HG03159 (cell line): ENCODE measurements around the gene PDIA2.
"Not testable (repeated sequence)": the region's sequence is repeated elsewhere in the genome, so short reads cannot be mapped to it uniquely, and the experiment has no call there.

Experiments
- ATAC-seq: cut with Tn5 transposase; IDR thresholded peaks from one replicate; pipeline ENCODE4 v1.9.1; 2021; ENCODE audit warnings: mild to moderate bottlenecking, moderate library complexity; ENCODE audit not compliant: unreplicated experiment

Gene PDIA2

DNA sequence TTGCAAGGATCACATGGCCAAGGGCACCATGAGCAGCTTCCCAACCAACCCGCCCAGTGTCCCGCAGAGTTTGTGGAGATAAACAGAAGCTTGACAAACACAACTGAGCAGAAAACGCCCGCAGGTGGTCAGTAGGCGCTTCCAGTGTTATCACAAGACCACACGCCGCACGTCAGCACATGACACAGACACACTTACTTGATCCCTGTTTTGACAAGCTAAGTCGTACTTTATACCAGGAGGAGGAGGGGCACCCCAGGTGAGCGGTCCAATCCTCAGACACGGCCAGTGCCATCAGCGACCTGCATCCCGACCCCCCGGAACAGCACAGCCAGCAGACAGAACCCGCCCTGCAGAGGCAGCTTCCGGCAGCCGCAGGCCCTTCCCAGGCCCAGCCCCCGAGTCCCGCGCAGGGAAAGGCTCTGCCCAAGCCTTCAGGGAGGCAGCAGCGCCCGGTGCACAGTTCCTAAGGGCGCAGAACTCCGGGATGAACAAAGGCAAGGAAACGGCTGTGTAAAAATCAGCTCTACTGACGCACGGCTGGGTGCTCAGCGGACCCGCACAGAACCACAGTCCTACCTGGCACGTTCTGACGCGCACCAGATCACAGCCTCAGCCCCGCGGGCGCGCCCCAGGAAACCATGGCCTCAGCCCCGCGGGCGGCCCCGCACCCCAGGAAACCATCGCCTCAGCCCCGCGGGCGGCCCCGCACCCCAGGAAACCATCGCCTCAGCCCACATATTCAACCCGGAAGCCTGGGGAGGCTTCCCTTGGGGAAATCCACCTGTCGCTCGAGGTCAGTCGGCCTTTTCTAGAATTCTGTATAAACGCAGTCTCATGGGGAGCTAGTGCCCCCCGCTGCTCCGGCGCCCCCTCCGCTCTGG, 41.7 kb downstream of the PDIA2 start:
- ATAC-seq: no peak

DNA sequence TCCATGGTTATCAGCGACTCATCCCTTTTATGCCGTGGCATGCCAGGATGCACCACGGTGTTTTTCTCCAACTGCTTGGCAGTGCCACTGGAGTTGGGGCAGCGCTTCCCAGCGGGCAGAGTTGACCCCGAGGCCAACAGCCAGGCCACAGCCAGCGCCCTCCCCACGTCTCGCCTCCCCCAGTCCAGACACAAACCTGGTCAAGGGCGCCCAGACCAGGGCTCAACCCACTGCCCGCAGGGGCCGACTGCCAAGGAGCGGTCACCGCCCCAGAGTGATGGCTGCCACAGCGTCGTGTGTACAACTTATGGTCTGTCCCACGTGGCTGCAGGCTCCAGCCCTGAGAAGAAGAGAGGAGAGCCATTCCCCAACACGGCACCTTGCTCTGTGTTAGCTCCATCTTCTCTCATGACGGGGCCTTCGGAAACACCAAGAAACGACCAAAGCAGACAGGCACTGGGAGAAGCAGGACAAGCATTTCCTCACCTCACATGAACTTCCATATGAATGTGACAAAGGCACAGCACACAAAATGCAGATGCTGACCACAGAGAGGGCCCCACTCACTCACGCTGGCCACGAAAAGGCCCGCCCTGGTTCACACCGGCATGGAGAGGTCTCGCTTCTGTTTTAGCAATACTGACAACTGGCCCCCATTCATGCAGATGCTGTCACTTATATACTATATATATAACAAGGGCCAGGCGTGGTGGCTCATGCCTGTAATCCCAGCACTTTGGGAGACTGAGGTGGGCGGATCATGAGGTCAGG, 42.6 kb downstream of the PDIA2 start:
- ATAC-seq: no peak

DNA sequence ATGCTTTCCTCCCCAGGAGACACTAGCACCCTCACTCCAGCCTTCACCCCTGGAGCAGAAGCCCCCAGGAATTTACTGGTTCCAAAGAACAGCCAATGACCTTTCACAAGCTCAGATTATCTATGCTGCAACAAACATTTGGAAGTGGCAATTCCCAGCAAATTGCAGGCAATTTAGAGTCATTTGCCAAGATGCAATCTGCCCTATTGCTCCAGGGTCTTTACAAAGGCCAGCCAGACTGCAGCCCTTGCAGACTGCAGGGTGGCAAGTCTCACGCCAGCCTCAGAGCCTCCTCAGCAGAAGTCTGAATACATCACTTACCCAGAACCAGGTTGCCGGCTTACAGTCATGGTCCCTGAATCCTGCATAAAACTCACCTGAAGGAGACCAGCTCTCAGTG, 47.8 kb downstream of the PDIA2 start:
- ATAC-seq: no peak

GRCh38 chr16:331181-331814, 48.3 kb downstream of the PDIA2 start:
- ATAC-seq: not testable (repeated sequence)

DNA sequence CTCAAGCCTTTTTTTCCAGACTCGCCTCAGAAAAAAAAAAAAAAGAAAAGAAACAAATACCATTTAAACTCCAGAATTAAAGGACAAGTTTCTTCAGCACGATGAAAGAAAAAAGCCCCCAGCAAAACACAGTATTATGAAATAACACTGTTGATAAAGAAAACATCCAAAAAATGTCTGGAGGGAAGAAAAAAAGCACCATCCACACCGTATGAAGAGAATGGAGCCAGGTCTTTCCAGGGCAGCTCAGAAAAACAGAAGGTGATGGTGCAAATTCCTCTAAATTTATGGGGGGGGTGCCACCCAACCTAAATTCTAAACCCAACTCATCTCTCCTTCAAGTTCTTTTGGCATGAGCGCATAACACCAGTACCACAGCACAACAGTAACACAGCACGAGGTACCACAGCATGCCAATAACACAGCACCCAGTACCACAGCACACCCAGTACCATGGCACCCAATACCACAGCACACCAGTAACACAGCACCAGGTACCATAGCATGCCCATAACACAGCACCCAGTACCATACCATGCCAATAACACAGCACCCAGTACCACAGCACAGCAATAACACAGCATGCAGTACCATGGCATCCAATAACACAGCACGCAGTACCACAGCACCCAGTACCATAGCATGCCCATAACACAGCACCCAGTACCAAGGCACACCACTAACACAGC, 50.6 kb downstream of the PDIA2 start:
- ATAC-seq: no peak

DNA sequence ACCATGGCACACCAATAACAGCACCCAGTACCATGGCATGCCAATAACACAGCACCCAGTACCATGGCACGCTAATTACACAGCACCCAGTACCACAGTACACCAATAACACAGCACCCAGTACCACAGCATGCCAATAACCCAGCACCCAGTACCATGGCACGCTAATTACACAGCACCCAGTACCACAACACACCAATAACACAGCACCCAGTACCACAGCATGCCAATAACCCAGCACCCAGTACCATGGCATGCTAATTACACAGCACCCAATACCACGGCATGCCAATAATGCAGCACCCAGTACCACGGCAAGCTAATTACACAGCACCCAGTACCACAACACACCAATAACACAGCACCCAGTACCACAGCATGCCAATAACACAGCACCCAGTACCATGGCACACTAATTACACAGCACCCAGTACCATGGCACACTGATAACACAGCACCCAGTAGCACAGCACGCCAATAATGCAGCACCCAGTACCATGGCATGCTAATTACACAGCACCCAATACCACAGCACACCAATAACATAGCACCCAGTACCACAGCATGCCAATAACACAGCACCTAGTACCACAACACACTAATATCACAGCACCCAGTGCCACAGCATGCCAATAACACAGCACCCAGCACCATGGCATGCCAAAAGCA, 51.3 kb downstream of the PDIA2 start:
- not testable (repeated sequence) for ATAC-seq

- not testable (repeated sequence) for ATAC-seq
Measured at GRCh38 chr16:334861-335632, 52.1 kb downstream of the PDIA2 start.

- no peak for ATAC-seq
Measured at GRCh38 chr16:336269-336668, 53.3 kb downstream of the PDIA2 start.
